CD14-positive monocyte (primary cell): ENCODE results near the gene TOGARAM2. TPM values are rescaled to one million over a fixed set of nuclear protein-coding genes. Genes with fewer than 3 reads are reported as not detected.
A peak's percentile ranks its signal among the peaks of the same experiment; 100 is the strongest.

Source experiments
- DNase-seq, 3 donors: peaks; one replicate each; pipeline ENCODE4 v3.0.0-alpha.2; 2011 to 2022
- H2AFZ ChIP-seq: 2 replicates; pipeline ENCODE4 v1.6.0; 2012; ENCODE audit warnings: mild to moderate bottlenecking, low read depth, low read length, inconsistent platforms; ENCODE audit not compliant: insufficient read depth, poor library complexity, severe bottlenecking
- H3K27ac ChIP-seq, 2 donors: 1 replicate in 1 of 2; 2 replicates in 1 of 2; pipeline ENCODE4 v1.5.1; 2012 to 2013; ENCODE audit warnings: low read length in 2 of 2, control low read depth in 1 of 2, inconsistent platforms in 1 of 2, low read depth in 1 of 2, mild to moderate bottlenecking in 1 of 2
- H3K27me3 ChIP-seq, 2 donors: one replicate each; pipeline versions ENCODE4 v1.6.0 to v1.6.1; 2011 to 2013; ENCODE audit warnings: low read length in 2 of 2; ENCODE audit not compliant: control insufficient read depth in 2 of 2, insufficient read depth in 2 of 2
- H3K36me3 ChIP-seq, 2 donors: replicated peaks in 1 of 2; 1 replicate in 1 of 2; 2 replicates in 1 of 2; pipeline versions ENCODE4 v1.5.1 to v1.6.1; 2012 to 2013; ENCODE audit warnings: low read length in 2 of 2, control low read depth in 1 of 2, inconsistent platforms in 1 of 2, mild to moderate bottlenecking in 1 of 2; ENCODE audit not compliant: insufficient read depth in 2 of 2, control insufficient read depth in 1 of 2
- H3K4me1 ChIP-seq, 2 donors: 1 replicate in 1 of 2; 2 replicates in 1 of 2; pipeline versions ENCODE4 v1.5.1 to v1.6.1; 2012 to 2013; ENCODE audit warnings: low read length in 2 of 2, control low read depth in 1 of 2, inconsistent platforms in 1 of 2, mild to moderate bottlenecking in 1 of 2, moderate library complexity in 1 of 2; ENCODE audit not compliant: insufficient read depth in 2 of 2, control insufficient read depth in 1 of 2
- H3K4me2 ChIP-seq: replicated peaks from 2 replicates; pipeline ENCODE3; 2012; ENCODE audit warnings: low read length, moderate library complexity, mild to moderate bottlenecking; ENCODE audit not compliant: poor library complexity, severe bottlenecking; ENCODE audit errors: extremely low read depth
- H3K4me3 ChIP-seq, 3 experiments: fragments of 200-600 bp in 1 of 3; sonication (generic) in 1 of 3; replicated peaks in 1 of 3; 1 replicate in 2 of 3; 2 replicates in 1 of 3; pipeline ENCODE4 v1.5.1; 2011 to 2013; ENCODE audit warnings: low read length in 3 of 3, mild to moderate bottlenecking in 3 of 3, control low read depth in 2 of 3, low read depth in 2 of 3, inconsistent platforms in 1 of 3, moderate library complexity in 1 of 3
- H3K79me2 ChIP-seq: 2 replicates; pipeline ENCODE4 v1.6.0; 2012; ENCODE audit warnings: mild to moderate bottlenecking, control low read depth, inconsistent platforms, low read length, moderate library complexity; ENCODE audit not compliant: insufficient read depth
- H3K9ac ChIP-seq: 2 replicates; pipeline ENCODE4 v1.6.0; 2017; ENCODE audit warnings: low read length, mild to moderate bottlenecking; ENCODE audit not compliant: insufficient read depth, poor library complexity, severe bottlenecking
- H3K9me3 ChIP-seq, 2 donors: replicated peaks in 1 of 2; 1 replicate in 1 of 2; 2 replicates in 1 of 2; pipeline versions ENCODE4 v1.5.1 to v1.6.1; 2012 to 2013; ENCODE audit warnings: low read length in 2 of 2, control low read depth in 1 of 2; ENCODE audit not compliant: control insufficient read depth in 1 of 2, insufficient read depth in 1 of 2
- H4K20me1 ChIP-seq: 2 replicates; pipeline ENCODE4 v1.6.0; 2012; ENCODE audit warnings: mild to moderate bottlenecking, low read length, control low read depth, moderate library complexity; ENCODE audit not compliant: insufficient read depth
- H3K27ac Mint-ChIP-seq, 7 donors: one replicate each; pipeline ENCODE4 v1.8.0; 2020; ENCODE audit warnings: mild to moderate bottlenecking in 7 of 7, mixed read lengths in 7 of 7, moderate library complexity in 6 of 7, inconsistent platforms in 2 of 7
- H3K27me3 Mint-ChIP-seq, 3 donors: one replicate each; pipeline ENCODE4 v1.8.0; 2021 to 2022; ENCODE audit warnings: low read depth in 3 of 3, mild to moderate bottlenecking in 3 of 3, mixed read lengths in 3 of 3, moderate library complexity in 3 of 3, inconsistent platforms in 1 of 3
- H3K36me3 Mint-ChIP-seq, 2 donors: one replicate each; pipeline ENCODE4 v1.8.0; 2020; ENCODE audit warnings: mixed read lengths in 2 of 2, inconsistent platforms in 1 of 2, mild to moderate bottlenecking in 1 of 2
- H3K4me1 Mint-ChIP-seq: one replicate; pipeline ENCODE4 v1.8.0; 2020; ENCODE audit warnings: mild to moderate bottlenecking, mixed read lengths
- H3K4me3 Mint-ChIP-seq, 2 donors: one replicate each; pipeline ENCODE4 v1.8.0; 2020; ENCODE audit warnings: mild to moderate bottlenecking in 2 of 2, mixed read lengths in 2 of 2, moderate library complexity in 1 of 2
- H3K9me3 Mint-ChIP-seq, 7 donors: one replicate each; pipeline ENCODE4 v1.8.0; 2020 to 2022; ENCODE audit warnings: mixed read lengths in 7 of 7, mild to moderate bottlenecking in 6 of 7, moderate library complexity in 6 of 7, inconsistent platforms in 2 of 7
- whole genome bisulfite sequencing: methylation state at CpG from one replicate; pipeline ENCODE4 v1.1.5; 2013; ENCODE audit warnings: missing lambda C conversion rate; ENCODE audit not compliant: insufficient coverage; 5-methylcytosine and 5-hydroxymethylcytosine counted together
- intact Hi-C, 2 donors: fragments of 100-400 bp; cut with micrococcal nuclease; formaldehyde crosslinking; loops; one replicate each; pipeline versions ENCODE4 v1.15.0 to v1.15.1; 2023
- polyA plus RNA-seq, 3 donors: library from polyadenylated mRNA; depleted of rRNA in 1 of 3; unstranded in 2 of 3; stranded (reverse) in 1 of 3; fragments of 300-500 nt in 2 of 3; fragments of >200 nt in 1 of 3; fragmentation: Illumina TruSeq in 2 of 3; gene quantifications; 1 replicate in 2 of 3; 2 replicates in 1 of 3; pipeline ENCODE4 v1.2.3, GENCODE V29; 2012 to 2021
- TF ChIP-seq, protein P1 (sequence below): fragments of 200-600 bp; IDR thresholded peaks from one replicate; pipeline ENCODE4 v1.8.0; 2022; ENCODE audit warnings: antibody characterized with exemption, mild to moderate bottlenecking

The TOGARAM2 gene
- polyA plus RNA-seq, 3 donors, result 0.23 to 5.5 TPM; not detected in 1

DNA sequence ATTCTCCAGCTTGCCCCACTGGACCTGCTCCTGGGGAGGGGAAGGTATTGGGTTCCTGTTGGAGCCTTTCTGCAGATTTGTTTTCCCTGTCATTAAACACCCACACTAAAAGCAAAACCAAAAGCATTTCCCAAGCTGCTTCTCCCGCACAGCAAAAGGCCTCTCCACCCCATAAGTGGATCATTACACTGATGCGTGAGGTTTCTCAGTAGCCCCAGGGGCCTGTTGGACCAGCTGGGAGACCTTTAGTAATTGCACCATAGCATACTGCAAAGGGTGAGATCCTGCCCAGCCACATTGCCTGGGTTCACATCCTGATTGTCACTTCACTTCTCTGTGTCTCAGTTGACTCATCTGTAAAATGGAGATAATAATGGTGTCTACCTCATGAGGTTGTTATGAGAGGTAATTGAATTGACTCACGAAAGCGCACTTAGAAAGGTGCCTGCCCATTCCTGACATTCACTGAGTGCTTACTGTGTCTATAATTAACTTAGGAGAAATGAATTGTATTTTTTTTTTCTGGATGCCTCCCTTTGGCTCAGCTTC, 43.9 kb downstream of the TOGARAM2 start:
- H3K4me2 ChIP-seq, result no peak overlapping the region
- H3K27me3 ChIP-seq, result no peaks in the 10 kb centered on the region
- H3K9ac ChIP-seq, result no peak overlapping the region
- H3K79me2 ChIP-seq, result no peaks in the 10 kb centered on the region
- no peaks in the 10 kb centered on the region for H3K4me1 ChIP-seq
- no peaks in the 10 kb centered on the region for H3K4me1 Mint-ChIP-seq
- H3K27me3 Mint-ChIP-seq, result peaks cover 0 to 7% (median 2%) of the 10 kb centered on the region in 3 donors
- no peaks in the 10 kb centered on the region for H3K9me3 ChIP-seq
- TF ChIP-seq, protein P1, sequence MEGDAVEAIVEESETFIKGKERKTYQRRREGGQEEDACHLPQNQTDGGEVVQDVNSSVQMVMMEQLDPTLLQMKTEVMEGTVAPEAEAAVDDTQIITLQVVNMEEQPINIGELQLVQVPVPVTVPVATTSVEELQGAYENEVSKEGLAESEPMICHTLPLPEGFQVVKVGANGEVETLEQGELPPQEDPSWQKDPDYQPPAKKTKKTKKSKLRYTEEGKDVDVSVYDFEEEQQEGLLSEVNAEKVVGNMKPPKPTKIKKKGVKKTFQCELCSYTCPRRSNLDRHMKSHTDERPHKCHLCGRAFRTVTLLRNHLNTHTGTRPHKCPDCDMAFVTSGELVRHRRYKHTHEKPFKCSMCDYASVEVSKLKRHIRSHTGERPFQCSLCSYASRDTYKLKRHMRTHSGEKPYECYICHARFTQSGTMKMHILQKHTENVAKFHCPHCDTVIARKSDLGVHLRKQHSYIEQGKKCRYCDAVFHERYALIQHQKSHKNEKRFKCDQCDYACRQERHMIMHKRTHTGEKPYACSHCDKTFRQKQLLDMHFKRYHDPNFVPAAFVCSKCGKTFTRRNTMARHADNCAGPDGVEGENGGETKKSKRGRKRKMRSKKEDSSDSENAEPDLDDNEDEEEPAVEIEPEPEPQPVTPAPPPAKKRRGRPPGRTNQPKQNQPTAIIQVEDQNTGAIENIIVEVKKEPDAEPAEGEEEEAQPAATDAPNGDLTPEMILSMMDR, result no peak
- H3K27ac Mint-ChIP-seq, result peak overlapping the region in 1 of 7 donors; percentile 24
- H3K36me3 ChIP-seq, result no peaks in the 10 kb centered on the region
- intact Hi-C loops, result no loop called here
- no peak overlapping the region for H2AFZ ChIP-seq
- 100% methylated on average over 3 of the region's 4 CpGs for WGBS
- H3K4me3 Mint-ChIP-seq, result no peak overlapping the region
- H3K4me3 ChIP-seq, result no peak overlapping the region
- no peak for DNase-seq
- H4K20me1 ChIP-seq, result no peaks in the 10 kb centered on the region
- H3K36me3 Mint-ChIP-seq, result no peaks in the 10 kb centered on the region
- no peak overlapping the region for H3K27ac ChIP-seq
- H3K9me3 Mint-ChIP-seq, result peaks cover 0 to under 1% (median 0%) of the 10 kb centered on the region in 7 donors

DNA sequence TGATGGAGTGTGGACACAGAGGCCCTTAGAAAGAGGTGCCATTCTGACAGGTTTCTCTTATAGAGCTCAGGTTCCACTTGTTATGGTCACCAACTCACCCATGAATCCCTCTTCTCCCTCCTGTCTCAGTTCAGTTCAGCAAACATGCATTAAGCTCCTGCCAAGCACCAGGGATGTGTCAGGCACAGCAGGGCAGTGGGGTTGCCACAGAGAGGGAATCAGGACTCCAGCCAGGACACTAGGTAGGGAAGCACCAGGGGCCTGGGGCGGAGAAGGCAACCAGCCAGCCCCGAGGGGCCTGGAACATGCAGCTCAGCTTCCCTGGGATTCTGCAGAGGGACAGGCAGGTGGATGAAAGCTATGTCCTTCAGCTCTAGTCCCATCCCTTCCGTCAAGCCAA, 44.6 kb downstream of the TOGARAM2 start:
- Histone ChIP-seq H3K27me3 (no peaks in the 10 kb centered on the region), H3K27ac (no peak overlapping the region), H3K9ac (no peak overlapping the region), H3K36me3 (no peaks in the 10 kb centered on the region), H4K20me1 (no peaks in the 10 kb centered on the region), H3K4me1 (no peaks in the 10 kb centered on the region), H3K79me2 (no peaks in the 10 kb centered on the region), H3K9me3 (no peaks in the 10 kb centered on the region), H2AFZ (no peak overlapping the region), H3K4me2 (no peak overlapping the region), H3K4me3 (no peak overlapping the region)
- no peaks in the 10 kb centered on the region for H3K36me3 Mint-ChIP-seq
- TF ChIP-seq, protein P1, result no peak
- H3K9me3 Mint-ChIP-seq, result peaks cover 0 to 3% (median 0%) of the 10 kb centered on the region in 7 donors
- H3K4me1 Mint-ChIP-seq, result no peaks in the 10 kb centered on the region
- H3K4me3 Mint-ChIP-seq, result no peak overlapping the region
- 100% methylated on average over 3 of the region's 3 CpGs for WGBS
- H3K27ac Mint-ChIP-seq, result no peak overlapping the region
- DNase-seq, result no peak
- intact Hi-C loops, result no loop called here
- peaks cover 0 to 11% (median 2%) of the 10 kb centered on the region in 3 donors for H3K27me3 Mint-ChIP-seq
